SIG-M5 (cell line): ENCODE data around the gene AMOTL2.

ENCODE experiments used
- DNase-seq: peaks from one replicate; lab custom pipeline; 2025; lab: John Stamatoyannopoulos, UW

Gene AMOTL2

DNA sequence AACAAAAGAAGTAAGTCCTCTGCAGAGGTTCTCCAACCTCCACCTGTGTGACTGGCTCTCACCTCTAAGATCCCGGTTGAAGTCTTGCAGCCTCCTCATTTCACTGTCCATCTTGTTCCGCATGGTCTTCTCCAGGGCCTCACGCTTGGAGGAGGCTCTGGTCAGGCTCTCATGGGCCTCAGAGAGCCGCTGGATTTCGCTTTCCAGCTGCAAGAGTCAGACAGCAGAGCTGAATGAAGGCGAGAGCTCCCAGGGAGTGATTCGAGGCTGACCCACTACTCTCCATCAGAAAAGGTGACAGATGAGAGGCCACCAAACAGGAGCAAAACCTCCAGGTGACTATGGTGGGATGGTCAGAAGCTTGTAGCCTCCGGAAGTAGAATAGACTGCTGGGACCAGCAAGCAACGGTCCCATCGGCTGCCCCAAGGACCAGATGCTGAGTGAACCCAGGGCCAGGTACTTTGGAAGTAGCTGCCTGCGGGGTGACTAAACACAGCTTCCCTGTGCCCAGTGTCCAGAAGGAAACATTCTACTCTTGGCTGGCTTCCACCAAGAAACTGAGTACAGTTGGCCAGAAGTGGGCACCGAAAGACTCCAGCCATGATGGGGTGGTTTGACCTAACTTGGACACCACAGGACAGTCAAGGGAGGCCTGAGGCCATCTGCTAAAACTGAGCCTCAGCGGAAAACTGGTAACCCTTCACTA lies 7.9 kb downstream of the AMOTL2 start:
- DNase-seq = no peak

DNA sequence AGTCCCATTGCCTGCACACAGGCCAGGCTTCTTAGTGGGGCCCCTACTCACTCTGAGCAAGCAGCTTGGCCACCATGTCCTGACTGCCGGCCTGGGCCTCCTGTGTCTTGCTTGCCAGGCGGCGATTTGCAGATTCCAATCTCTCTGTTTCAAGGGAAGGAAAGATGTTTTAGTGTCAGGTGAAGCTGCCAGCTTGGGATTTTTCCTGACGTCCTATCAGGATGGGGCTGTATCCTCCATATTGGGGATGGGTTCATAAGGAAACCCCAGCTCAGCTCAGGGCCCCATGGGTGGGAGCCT lies 8.5 kb downstream of the AMOTL2 start:
- no peak for DNase-seq

DNA sequence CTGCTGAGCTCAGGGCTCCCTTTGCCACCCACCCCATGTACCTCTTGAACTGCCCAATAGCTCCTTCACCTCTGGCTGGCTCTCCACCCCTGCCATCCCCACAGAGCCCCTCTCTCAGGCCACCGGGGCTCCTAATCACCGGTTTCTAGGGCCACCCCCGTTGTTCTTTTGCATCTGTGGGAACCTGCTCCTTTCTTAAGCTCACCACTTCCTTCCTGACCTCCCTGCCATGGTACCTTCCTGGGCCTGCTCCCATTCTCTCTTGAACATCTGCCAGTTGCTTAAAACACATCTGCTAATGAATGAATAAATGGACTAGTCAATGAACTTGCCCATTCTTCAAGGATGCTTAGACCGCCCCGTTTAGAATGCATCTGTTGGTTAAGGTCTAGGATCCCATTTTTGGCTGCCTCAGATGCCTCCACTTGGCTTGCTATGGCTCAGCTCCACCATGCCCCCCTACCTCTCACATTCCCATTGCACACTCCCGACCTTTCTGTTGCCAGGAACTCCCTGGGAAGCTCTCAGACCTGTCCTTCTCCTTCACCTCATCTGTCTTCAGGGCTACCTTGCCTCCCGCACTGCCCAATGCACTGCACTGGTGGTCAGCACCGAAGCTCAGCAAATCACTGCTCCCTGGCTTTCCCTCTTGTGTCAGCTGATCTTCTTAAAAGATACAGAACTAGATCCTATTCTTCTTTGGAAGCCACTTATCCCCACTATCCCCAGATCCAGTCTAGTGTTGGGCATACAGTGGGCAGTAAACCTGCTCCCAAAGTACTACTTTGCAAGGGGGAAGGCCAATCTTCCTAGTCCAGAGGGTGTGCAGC lies 9.1 kb downstream of the AMOTL2 start:
- DNase-seq = no peak

DNA sequence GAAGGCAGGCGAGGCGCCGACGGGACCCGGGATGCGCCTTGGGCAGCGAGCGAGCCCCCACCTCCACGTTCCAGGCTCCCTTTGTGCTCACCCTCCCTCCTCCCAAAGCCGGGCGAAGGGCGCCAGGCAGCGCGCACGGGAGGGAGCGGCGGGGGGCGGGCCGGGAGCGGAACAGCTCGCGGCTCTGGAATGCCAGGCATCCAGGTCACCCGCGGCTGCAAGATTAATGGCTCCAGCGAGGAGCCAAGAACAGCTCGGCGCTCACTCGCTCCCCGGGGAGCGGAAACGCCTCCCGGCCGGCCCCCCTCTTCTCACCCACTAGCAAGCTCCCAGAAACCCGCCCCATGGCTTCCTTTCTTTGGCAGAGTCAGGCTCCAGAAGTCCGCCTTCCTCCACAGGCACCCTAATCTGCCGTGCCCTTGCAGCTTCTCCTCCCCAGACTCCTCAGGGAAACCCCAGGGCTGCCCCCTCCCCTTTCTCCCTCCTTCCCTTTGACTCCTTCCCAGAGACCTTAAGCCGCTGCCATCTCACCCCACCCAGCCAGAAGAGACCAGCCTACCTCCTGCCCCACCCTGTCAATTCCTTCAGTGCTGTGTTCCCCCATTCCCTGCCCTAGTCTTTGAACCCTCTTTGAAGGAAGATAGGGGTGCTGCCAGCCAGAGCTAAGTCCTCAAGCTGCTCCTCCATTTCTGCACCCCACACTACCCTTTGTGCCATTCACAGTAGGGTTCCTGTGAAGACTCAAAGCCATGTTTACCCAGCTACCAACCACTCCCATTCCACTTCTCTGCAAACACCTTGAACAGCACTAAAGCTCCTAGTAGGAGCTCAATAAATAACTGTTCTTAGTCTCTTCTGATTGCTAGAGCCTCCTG lies 9.9 kb downstream of the AMOTL2 start:
- DNase-seq = no peak

DNA sequence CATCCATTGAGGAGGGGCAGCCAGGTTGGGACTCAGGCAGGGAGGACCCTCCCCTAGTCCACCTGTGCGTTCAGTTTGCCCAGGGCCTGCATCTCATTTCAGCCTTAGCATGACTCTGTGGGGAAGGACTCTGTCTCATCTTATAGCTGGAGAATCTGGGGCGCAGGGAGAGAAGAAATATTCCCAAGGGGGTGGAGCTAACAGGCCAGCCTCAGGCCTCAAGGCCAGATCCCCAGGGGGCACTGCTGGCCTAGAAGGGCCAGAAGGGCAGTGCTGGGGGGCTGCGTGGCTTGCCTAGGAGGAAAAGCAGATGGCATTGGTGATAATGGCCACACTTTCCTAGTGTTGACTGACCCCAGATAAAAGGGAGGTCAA lies 10.9 kb downstream of the AMOTL2 start:
- no peak for DNase-seq

DNA sequence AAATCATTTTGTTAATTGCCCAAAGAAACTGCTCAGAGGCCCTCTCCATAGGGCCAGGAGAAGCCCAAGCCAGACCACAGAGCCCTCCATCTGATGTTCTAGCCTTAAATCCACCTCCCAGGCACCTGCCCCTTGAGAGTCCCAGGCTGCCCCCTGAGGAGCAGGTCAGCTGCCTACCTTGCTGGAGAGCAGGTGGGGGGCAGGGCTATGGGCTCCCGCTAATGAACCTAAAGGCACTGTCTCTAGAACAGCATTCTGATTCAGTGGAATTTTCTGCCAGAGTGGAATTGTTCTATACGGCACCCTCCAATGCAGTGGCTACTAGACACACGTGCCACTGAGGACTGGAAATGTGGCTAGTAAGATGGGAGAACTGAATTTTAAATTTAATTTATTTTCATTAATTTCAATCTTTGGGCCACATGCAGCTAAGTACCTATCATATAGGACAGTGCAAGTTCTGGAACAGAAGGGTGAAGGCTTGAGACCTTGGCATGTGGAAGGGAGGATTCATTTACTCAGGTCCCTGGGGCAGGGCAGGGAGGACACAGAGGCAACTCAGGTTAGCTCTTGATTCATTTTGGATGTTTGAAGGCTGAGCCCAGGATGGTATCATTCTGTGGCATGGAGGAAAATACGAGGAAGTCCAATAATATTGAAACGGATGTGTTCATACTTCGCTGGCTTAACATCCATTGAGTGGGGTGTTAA lies 11.4 kb downstream of the AMOTL2 start:
- no peak for DNase-seq

DNA sequence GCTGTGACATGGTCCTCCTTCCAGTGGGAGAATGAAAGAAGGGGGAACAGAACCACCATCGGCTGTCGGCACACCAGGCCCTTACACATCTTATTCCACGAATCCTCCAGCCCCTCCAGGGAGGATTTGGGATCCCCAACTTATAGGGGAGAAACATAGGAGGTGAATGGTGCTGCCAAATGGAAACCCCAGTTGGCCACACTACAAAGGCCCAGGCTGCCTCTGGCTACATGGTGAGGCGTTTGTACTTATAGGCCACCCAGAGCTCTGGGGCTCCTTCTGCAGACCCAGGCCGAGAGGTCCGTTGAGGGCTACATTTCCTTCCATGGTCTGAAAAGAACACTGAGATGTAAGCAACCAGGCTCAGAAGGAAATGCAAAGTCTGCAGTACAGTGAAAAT lies 12.0 kb downstream of the AMOTL2 start:
- no peak for DNase-seq

DNA sequence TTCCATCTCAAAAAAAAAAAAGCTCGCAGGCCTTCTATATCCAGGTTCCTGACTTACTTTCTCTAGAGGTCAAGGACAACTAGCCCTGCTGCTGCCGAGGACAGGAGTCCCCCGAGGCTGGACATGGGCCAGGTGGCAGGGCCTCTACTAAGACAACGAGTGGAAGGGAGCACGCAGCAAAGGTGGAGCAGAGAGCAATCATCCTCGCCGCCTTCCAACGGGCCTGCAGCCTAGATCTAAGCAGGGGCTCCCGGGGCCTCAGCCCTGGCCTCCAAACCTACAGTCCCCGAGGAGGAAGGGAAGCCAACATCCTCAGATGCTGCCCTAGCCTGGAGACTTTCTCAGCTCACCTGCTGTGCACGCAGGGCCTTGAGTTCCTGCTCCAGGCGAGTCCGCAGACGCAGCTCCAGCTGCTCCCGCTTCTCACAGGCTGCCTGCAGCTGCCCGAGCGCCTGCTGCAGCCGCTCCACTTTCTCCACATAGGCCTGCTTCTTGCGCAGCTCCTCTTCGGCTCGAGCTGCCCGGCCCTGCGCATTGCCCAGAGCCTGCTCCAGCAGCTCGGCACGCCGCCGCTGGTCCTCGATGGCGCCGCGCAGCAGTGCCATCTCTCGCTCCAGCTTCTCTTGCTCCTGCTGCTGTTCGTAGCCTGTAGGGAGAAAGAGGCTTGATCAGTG lies 12.9 kb downstream of the AMOTL2 start:
- no peak for DNase-seq

DNA sequence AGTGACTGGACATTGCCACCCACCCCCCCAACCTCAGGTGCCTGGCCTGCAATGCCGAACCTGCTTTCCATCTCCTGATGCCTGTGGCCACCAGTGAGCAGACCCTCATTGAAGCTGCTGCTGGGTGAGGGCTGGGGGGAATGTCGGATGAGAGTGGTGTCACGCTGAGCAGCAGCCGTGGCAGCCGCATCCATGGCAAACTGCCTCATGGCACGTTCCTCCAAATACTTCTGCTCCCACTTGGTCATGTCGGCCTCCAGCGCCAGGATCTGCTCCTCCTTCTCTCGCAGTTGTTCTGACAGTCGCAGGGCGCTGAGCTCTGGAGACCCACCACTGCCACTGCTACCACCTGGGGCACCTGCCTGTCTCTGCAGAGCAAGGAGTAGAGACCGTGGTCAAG lies 14.2 kb downstream of the AMOTL2 start:
- no peak for DNase-seq

DNA sequence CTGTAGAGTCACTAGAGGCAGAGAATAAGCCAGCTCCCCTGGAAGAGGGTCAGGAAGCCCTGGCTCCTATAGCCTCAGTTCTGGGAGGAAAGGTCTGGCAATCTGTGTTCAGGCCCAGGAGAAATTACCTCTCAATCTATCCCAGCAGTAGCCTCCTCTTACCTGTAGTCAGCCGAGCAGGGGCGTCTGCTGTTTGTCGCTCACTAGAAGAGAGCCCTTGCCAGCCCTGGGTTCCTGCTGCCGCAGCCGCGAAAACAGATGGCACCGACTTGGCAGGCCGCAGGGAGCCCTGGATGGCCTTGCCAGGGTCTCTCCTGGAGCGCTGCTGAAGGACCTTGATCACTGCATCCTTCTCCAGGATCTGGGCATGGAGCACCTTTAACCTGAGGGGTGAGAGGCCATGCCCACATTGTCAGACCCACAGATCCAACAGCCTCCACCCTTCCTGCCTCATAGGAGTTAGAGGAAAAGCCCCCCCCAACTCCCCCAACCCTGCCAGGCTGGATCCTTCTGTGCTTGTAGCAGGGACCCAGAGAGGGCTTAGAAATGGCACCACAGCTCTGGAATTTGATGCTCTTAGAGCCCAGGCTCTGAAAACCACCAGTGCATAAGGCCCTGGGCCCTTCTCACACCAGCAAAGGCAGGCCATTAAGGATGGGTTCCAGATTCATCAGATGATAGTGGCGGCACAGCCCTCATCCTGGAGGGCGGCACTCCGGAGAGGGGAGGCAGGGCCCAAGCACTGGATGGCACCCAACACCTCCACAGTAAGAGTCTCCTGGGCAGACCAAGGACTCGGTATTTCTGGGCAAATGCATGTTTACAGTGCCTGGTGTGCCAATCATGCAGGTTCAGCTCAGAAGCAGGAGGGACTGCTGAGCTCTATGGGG lies 14.9 kb downstream of the AMOTL2 start:
- DNase-seq = no peak

DNA sequence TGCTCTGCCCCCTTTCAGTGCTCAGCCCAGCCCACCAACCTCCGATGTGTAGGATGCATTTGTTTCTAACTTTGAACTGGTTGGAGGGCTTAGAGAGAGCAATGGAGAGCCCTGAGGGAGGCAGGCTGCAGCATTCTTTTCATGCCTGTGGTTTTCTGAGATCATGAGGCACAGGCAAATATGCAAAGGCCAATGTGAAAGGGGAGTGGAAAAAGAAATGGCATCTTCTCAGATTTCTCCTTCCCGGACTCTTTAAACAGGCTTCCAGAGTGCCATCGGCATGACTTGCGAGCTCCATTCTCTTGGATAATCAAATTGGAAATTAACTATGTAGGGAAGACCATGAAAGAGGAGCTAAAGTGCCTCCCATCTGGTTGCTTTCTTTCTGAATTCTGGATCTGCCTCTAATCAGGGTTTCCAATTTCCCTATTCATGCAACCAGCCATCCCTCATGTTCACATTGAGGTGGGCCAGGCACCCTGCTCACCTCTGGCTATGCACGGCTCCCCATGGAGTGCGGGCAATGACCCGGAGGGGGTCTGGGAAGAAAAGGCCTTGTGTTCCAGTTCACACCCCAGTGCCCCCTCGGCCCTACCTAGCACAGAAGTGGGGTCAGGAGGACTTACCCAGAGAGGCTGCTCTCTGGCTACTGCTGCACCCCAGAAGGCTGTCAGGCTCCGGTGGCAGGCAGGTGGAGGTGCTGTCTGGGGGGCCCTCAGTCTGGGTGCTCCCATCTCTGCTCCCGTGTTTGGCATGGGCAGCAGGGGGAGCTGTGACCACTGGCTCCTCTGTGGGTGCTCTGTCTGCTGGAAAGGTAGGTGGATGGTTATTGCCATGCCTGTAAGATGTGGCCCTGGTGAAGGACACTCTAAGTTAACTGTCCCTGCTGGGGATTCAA lies 16.1 kb downstream of the AMOTL2 start:
- DNase-seq = no peak

DNA sequence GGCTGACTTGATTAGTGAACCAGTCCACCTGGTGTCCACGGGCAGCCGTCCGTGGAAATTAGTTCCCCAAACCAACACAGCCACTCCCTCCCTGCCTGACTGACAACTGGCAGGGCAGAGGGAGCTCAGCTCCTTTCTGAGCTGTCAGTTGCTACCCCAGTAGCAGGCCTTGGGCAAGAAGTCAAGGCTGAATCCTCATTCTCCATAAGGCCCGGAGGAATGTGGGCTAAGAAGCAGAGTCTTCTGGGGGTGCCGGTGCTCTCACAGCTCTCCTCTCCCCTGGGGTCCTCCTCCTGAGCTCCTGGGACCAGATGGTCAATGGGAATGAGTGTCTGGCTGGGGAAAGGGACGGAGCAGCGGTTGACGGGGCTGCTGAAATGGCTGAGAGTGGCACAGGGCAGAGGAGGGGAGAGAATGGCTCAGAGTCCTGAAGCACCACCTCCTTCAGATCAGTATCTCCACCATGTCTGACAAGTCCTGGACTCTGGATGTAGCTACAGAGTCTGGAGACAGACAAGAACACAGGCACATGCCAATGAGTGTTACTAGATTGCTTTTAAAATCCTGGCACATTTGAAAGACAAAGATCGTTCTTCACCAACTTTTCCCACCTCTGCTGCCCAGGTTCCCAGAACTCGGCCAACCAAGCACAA lies 16.9 kb downstream of the AMOTL2 start:
- DNase-seq = no peak

DNA sequence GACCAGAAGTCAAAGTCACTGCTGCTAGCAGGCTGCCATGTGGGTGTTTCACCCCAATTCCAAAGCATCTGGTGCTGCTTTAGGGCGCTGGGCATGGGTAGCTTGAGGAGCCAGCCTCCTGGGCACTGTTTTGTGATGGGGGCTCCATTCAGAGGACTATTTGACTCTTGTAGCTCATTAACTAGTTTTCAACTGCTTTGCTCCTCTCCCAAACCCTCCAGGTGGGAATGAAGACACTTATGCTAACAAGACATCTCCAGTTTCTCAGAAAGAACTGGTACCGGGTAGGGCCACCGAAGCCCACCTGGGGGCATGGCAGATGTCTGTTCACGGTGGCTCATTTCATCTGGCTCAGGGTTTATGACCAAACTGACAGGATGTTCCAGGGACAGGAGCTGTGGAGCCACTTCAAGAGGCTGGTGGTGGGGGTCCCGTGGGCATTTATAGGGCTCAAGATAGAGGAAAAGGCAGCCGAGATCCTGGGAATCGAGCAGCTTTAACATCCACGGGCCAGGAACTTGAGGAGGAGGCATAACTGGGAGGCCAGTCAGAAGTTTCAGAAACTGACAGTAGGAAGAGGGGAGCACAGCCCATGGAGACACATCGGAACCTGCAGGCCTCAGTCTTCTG lies 17.7 kb downstream of the AMOTL2 start:
- no peak for DNase-seq

DNA sequence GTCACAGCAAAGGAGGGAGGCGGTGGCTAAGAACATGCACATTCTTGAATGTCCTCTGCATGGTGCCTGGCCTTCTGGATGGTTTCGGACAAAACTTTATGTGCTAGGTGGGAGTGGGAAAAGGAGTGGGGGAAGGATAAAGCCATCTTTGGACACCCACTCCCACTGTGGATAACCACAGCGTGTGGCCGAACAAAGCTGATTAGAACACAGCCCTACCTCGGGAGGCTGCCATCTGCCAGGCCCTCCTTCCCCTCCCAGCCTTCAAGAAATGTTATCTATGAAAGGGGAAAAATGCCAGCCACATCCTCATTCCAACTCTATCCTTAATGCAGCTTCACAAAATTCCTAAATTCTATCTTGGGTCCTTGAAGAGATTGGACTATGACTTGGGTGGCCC lies 18.8 kb downstream of the AMOTL2 start:
- no peak for DNase-seq

DNA sequence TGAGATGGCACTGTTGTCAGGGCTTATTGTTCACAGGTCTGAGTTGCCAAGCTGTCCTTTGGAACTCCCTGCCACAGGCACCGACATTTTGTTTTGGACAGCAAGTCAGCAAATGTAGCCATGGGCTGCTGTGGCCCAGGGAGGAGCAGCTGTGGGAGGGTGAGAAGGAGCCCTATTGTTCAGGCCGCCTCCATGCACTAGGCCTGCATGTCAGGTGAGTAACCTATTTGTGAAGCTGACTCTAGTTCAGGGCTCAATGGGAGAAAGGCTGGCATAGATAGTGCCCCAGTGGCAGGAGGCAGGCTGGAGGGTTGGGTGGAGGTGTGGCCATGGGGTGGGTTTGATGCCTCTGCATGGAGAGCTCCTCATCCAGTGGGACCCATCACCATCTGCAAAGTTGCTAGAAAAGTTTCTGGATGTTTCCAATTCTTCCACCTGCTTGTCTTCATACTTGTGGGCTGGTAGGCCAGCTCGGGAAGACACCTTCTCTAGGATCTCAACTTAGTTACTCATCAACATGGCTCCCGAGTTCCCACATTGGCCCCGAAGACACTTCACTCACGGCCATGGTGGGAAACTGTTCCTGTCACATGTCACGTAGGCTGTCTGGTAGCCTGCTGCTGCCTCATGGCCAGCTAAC lies 19.5 kb downstream of the AMOTL2 start:
- DNase-seq = no peak

DNA sequence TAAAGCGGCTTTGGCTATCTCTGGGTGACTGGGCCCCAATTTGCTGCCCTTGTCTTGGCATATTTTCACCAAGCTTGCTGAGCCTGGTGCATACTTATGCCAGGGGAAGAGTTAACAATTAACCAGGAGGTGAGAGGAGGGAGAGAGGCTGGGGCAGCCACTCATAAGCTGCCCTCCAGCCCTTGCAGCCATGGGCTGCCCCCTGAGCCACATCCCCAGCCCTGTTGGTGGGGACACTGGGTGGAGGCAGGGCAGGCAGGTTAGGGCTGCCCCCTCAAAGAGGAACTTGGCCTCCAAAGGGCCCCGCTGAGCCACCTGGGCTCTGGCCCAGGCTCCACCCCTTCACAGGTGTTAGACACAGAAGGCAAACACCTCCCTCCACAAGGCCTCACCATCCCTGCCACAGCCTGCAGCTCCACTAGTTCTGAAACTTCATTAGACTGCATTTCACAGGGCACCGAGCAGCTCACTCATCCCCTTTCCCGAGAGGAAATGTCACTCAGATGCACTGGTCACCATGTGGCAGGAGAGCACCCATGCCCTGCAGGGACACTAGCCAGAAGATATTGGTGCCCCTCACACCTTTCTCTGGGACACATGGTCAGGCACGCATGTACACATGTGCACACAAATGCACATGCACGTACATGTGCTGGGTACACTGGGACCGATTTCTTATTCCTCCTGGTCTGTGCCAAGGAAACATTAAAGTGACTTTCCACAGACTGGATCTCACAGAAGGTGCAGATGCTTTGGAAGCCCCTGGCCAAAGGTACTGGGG lies 20.2 kb downstream of the AMOTL2 start:
- no peak for DNase-seq

DNA sequence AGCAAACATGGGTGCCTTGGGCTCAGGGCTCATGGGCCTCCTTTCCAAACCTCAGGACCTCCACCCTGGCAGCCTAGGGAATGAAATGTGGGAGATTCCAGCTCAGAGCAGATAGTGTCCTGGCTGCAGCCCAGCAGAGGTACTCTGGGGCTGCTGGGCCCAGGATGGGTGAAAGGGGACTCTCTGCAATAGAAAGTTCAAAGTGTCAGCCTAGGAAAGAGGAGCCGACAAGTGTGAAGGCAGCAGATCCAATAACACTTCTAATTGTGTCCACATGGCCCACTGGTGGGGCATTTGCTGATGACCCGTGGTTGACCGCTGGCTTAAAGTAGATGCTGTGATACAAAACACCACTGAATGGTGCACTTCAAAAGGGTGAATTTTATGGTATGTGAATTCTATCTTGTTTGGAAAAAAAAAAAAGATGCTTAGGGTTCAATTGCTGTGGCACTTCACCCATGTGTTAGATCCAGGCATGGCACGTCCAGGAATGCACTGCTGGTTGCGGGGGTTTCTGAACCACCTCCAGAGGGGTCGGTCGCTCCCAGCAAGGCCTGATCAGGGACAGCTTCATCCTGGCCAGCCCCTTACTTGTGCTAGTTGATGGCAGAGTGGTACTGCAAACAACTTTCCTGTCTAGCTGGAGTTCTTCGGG lies 20.9 kb downstream of the AMOTL2 start:
- DNase-seq = no peak
